RWPE2 (cell line): ENCODE data around the gene HOXA11.

Experiments
- ATAC-seq: fragments of 200-7000 bp; cut with Tn5 transposase; 3 replicates; pipeline ENCODE4 v1.9.1; 2021; ENCODE audit warnings: low read depth
- DNase-seq: peaks from one replicate; pipeline ENCODE4 v3.0.0-alpha.2; 2020; ENCODE audit warnings: low spot score
- H3K27ac ChIP-seq: fragments of 450-650 bp; 2 replicates; pipeline ENCODE4 v1.5.1; 2017; ENCODE audit warnings: mild to moderate bottlenecking; ENCODE audit not compliant: poor library complexity, severe bottlenecking
- H3K27me3 ChIP-seq: fragments of 250-450 bp; sonication (Bioruptor Pico); 2 replicates; pipeline ENCODE4 v1.5.1; 2021; ENCODE audit warnings: mild to moderate bottlenecking, moderate library complexity; ENCODE audit not compliant: insufficient read depth, poor library complexity, severe bottlenecking
- H3K36me3 ChIP-seq: fragments of 250-450 bp; sonication (Bioruptor Pico); 2 replicates; pipeline ENCODE4 v1.5.1; 2020; ENCODE audit warnings: low read depth, mild to moderate bottlenecking, moderate library complexity
- H3K4me1 ChIP-seq: fragments of 250-450 bp; sonication (Bioruptor Pico); 2 replicates; pipeline ENCODE4 v1.5.1; 2021; ENCODE audit warnings: mild to moderate bottlenecking, moderate library complexity; ENCODE audit not compliant: insufficient read depth, poor library complexity, severe bottlenecking
- H3K4me3 ChIP-seq: fragments of 250-450 bp; sonication (Bioruptor Pico); 2 replicates; pipeline ENCODE4 v1.5.1; 2021; ENCODE audit warnings: mild to moderate bottlenecking, moderate library complexity; ENCODE audit not compliant: severe bottlenecking
- H3K9me3 ChIP-seq: fragments of 250-450 bp; sonication (Bioruptor Pico); 2 replicates; pipeline ENCODE4 v1.5.1; 2021; ENCODE audit warnings: mild to moderate bottlenecking, moderate library complexity; ENCODE audit not compliant: severe bottlenecking
- CTCF ChIP-seq: fragments of 450-650 bp; IDR thresholded peaks from one replicate; pipeline ENCODE4 v1.5.1; 2017; ENCODE audit warnings: mild to moderate bottlenecking, moderate library complexity; ENCODE audit not compliant: poor library complexity, severe bottlenecking

The HOXA11 gene

GRCh38 chr7:27202862-27203134, 17.8 kb upstream of the HOXA11 start:
- TF ChIP-seq CTCF: no peak
- Histone ChIP-seq H3K27ac (peak overlapping the region; percentile 92), H3K9me3 (no peaks in the 10 kb centered on the region), H3K36me3 (peaks cover under 1% of the 10 kb centered on the region), H3K27me3 (no peaks in the 10 kb centered on the region), H3K4me3 (peak overlapping the region; percentile 89), H3K4me1 (peaks cover 6% of the 10 kb centered on the region)
- ATAC-seq (no peak), DNase-seq (no peak)

- Histone ChIP-seq H3K4me3 (peak overlapping the region; percentile 89), H3K36me3 (peaks cover 6% of the 10 kb centered on the region), H3K4me1 (peaks cover 6% of the 10 kb centered on the region), H3K27ac (peak overlapping the region; percentile 92), H3K9me3 (no peaks in the 10 kb centered on the region), H3K27me3 (no peaks in the 10 kb centered on the region)
- DNase-seq (no peak), ATAC-seq (no peak)
- TF ChIP-seq CTCF: no peak
Observed at GRCh38 chr7:27202018-27202861, 17.2 kb upstream of the HOXA11 start.

- DNase-seq (no peak), ATAC-seq (no peak)
- TF ChIP-seq CTCF: no peak
- H3K27ac ChIP-seq: peak overlapping the region; percentile 92
- H3K4me3 ChIP-seq: peak overlapping the region; percentile 89
- no peaks in the 10 kb centered on the region for H3K9me3 ChIP-seq
- H3K36me3 ChIP-seq: peaks cover 12% of the 10 kb centered on the region
- H3K4me1 ChIP-seq: peaks cover 2% of the 10 kb centered on the region
- H3K27me3 ChIP-seq: no peaks in the 10 kb centered on the region
Observed at GRCh38 chr7:27201580-27202017, 16.6 kb upstream of the HOXA11 start.

- no peak for TF ChIP-seq CTCF
- Histone ChIP-seq H3K36me3 (peaks cover 18% of the 10 kb centered on the region), H3K4me1 (peaks cover 1% of the 10 kb centered on the region), H3K9me3 (no peaks in the 10 kb centered on the region), H3K27me3 (no peaks in the 10 kb centered on the region), H3K27ac (peak overlapping the region; percentile 92), H3K4me3 (peak overlapping the region; percentile 89)
- DNase-seq: no peak
- peak; percentile 18 for ATAC-seq
Observed at GRCh38 chr7:27200761-27201579, 15.9 kb upstream of the HOXA11 start.
